Measurements from ENCODE around the gene FYN. TPM values are rescaled to one million over a fixed set of nuclear protein-coding genes. Genes with fewer than 3 reads are reported as not detected.

The FYN gene
- total RNA-seq, 1 experiment from 2014 or later: 7.2 TPM

- intact Hi-C loops (cut with micrococcal nuclease; ENCODE audit: unreplicated experiment): no loop called here
- no peak overlapping the region for H3K4me3 Mint-ChIP-seq (ENCODE audit: unreplicated experiment)
- peaks cover 6% of the 10 kb centered on the region for H3K36me3 Mint-ChIP-seq (ENCODE audit: insufficient read depth, unreplicated experiment)
- no peaks in the 10 kb centered on the region for H3K9me3 ChIP-seq
- CTCF ChIA-PET: no interaction called here
- POLR2A ChIA-PET: no interaction called here
- no peak overlapping the region for H3K4me3 ChIP-seq (ENCODE audit: low read depth, low read length)
- H3K27me3 ChIP-seq (replicated peaks; ENCODE audit: control insufficient read depth, insufficient read depth, low read length): no peaks in the 10 kb centered on the region
- no peak for DNase-seq
- no peaks in the 10 kb centered on the region for H3K9me3 Mint-ChIP-seq (ENCODE audit: unreplicated experiment)
- peaks cover 12% of the 10 kb centered on the region for H3K4me1 Mint-ChIP-seq (ENCODE audit: low read depth, unreplicated experiment)
- no peak for TF ChIP-seq CTCF (IDR thresholded peaks at IDR 0.05; ENCODE audit: insufficient read depth in 1 of 2, low read depth in 1 of 2, low read length in 1 of 2, severe bottlenecking in 1 of 2, unreplicated experiment in 1 of 2)
- no TSS peak for BruUV-seq (replicated peaks)
- H3K27ac Mint-ChIP-seq (ENCODE audit: unreplicated experiment): no peak overlapping the region
- no peaks in the 10 kb centered on the region for H3K4me1 ChIP-seq
- H3K27me3 Mint-ChIP-seq (ENCODE audit: insufficient read depth, unreplicated experiment): no peaks in the 10 kb centered on the region
- no peaks in the 10 kb centered on the region for H3K36me3 ChIP-seq (ENCODE audit: control insufficient read depth, insufficient read depth, low read length)
These were observed 208.7 kb downstream of the FYN start for GRCh38 chr6:111664565-111665030.

- intact Hi-C loops (cut with micrococcal nuclease; ENCODE audit: unreplicated experiment): no loop called here
- Mint-ChIP-seq H3K36me3 (ENCODE audit: insufficient read depth, unreplicated experiment) (peaks cover 6% of the 10 kb centered on the region), H3K4me3 (ENCODE audit: unreplicated experiment) (no peak overlapping the region), H3K27ac (ENCODE audit: unreplicated experiment) (no peak overlapping the region), H3K4me1 (ENCODE audit: low read depth, unreplicated experiment) (peaks cover 12% of the 10 kb centered on the region), H3K27me3 (ENCODE audit: insufficient read depth, unreplicated experiment) (no peaks in the 10 kb centered on the region), H3K9me3 (ENCODE audit: unreplicated experiment) (no peaks in the 10 kb centered on the region)
- no peaks in the 10 kb centered on the region for H3K36me3 ChIP-seq (ENCODE audit: control insufficient read depth, insufficient read depth, low read length)
- no peak for DNase-seq
- no peaks in the 10 kb centered on the region for H3K4me1 ChIP-seq
- no peak overlapping the region for H3K4me3 ChIP-seq (ENCODE audit: low read depth, low read length)
- no peaks in the 10 kb centered on the region for H3K27me3 ChIP-seq (replicated peaks; ENCODE audit: control insufficient read depth, insufficient read depth, low read length)
- BruUV-seq (replicated peaks): no TSS peak
- POLR2A ChIA-PET: no interaction called here
- H3K9me3 ChIP-seq: no peaks in the 10 kb centered on the region
- no peak for TF ChIP-seq CTCF (IDR thresholded peaks at IDR 0.05; ENCODE audit: insufficient read depth in 1 of 2, low read depth in 1 of 2, low read length in 1 of 2, severe bottlenecking in 1 of 2, unreplicated experiment in 1 of 2)
- CTCF ChIA-PET: no interaction called here
These were observed 209.3 kb downstream of the FYN start for GRCh38 chr6:111663692-111664564.

GRCh38 chr6:111662794-111663593 is 210.3 kb downstream of the FYN start:
- peaks cover 5% of the 10 kb centered on the region for H3K4me1 Mint-ChIP-seq (ENCODE audit: low read depth, unreplicated experiment)

More at GRCh38 chr6:111662794-111663593, 210.3 kb downstream of the FYN start:
- H3K9me3 ChIP-seq: no peaks in the 10 kb centered on the region
- no peaks in the 10 kb centered on the region for H3K9me3 Mint-ChIP-seq (ENCODE audit: unreplicated experiment)
- CTCF ChIA-PET: no interaction called here
- no peak overlapping the region for H3K4me3 ChIP-seq (ENCODE audit: low read depth, low read length)
- H3K27me3 ChIP-seq (replicated peaks; ENCODE audit: control insufficient read depth, insufficient read depth, low read length): no peaks in the 10 kb centered on the region
- H3K36me3 Mint-ChIP-seq (ENCODE audit: insufficient read depth, unreplicated experiment): peaks cover 6% of the 10 kb centered on the region
- H3K36me3 ChIP-seq (ENCODE audit: control insufficient read depth, insufficient read depth, low read length): no peaks in the 10 kb centered on the region
- no peak overlapping the region for H3K27ac Mint-ChIP-seq (ENCODE audit: unreplicated experiment)
- no peak overlapping the region for H3K4me3 Mint-ChIP-seq (ENCODE audit: unreplicated experiment)
- POLR2A ChIA-PET: no interaction called here
- no peaks in the 10 kb centered on the region for H3K4me1 ChIP-seq
- no TSS peak for BruUV-seq (replicated peaks)
- no peak for DNase-seq
- TF ChIP-seq CTCF (IDR thresholded peaks at IDR 0.05; ENCODE audit: insufficient read depth in 1 of 2, low read depth in 1 of 2, low read length in 1 of 2, severe bottlenecking in 1 of 2, unreplicated experiment in 1 of 2): no peak
- intact Hi-C loops (cut with micrococcal nuclease; ENCODE audit: unreplicated experiment): no loop called here
- no peaks in the 10 kb centered on the region for H3K27me3 Mint-ChIP-seq (ENCODE audit: insufficient read depth, unreplicated experiment)
